Heart left ventricle (tissue), 16 donors: ENCODE results near the gene LYRM2. TPM values are rescaled to one million over a fixed set of nuclear protein-coding genes. Genes with fewer than 3 reads are reported as not detected.

Source experiments
- ATAC-seq, 4 donors: fragments of 200-7000 bp; cut with Tn5 transposase; one replicate each; pipeline ENCODE4 v1.9.1; 2020 to 2022; ENCODE audit warnings: moderate library complexity in 4 of 4, mild to moderate bottlenecking in 3 of 4, moderate number of reproducible peaks in 1 of 4
- DNase-seq, 5 donors: peaks; one replicate each; pipeline ENCODE4 v3.0.0-alpha.2; 2020
- H3K27ac ChIP-seq, 12 donors: fragments of 200-600 bp; sonication (generic) in 4 of 12; one replicate each; pipeline versions ENCODE4 v1.5.0 to v1.8.0; 2016 to 2022; ENCODE audit warnings: mild to moderate bottlenecking in 2 of 12
- H3K27me3 ChIP-seq, 9 donors: fragments of 200-600 bp; sonication (generic) in 2 of 9; one replicate each; pipeline versions ENCODE4 v1.5.1 to v1.8.0; 2016 to 2022; ENCODE audit warnings: mild to moderate bottlenecking in 3 of 9
- H3K36me3 ChIP-seq, 9 donors: fragments of 200-600 bp; sonication (generic) in 2 of 9; one replicate each; pipeline versions ENCODE4 v1.5.0 to v1.8.0; 2018 to 2022; ENCODE audit warnings: mild to moderate bottlenecking in 2 of 9
- H3K4me1 ChIP-seq, 12 donors: fragments of 200-600 bp; sonication (generic) in 4 of 12; one replicate each; pipeline versions ENCODE4 v1.5.0 to v1.8.0; 2016 to 2022; ENCODE audit warnings: mild to moderate bottlenecking in 3 of 12
- H3K4me3 ChIP-seq, 12 donors: fragments of 200-600 bp; sonication (generic) in 4 of 12; one replicate each; pipeline versions ENCODE4 v1.5.0 to v1.8.0; 2017 to 2022; ENCODE audit warnings: mild to moderate bottlenecking in 9 of 12, moderate library complexity in 4 of 12
- H3K9me3 ChIP-seq, 12 donors: fragments of 200-600 bp; sonication (generic) in 4 of 12; one replicate each; pipeline versions ENCODE4 v1.5.0 to v1.8.0; 2016 to 2022; ENCODE audit warnings: mild to moderate bottlenecking in 1 of 12
- POLR2A ChIP-seq, 2 donors: fragments of 450-650 bp; IDR thresholded peaks; one replicate each; pipeline ENCODE4 v1.6.1; 2017; ENCODE audit warnings: antibody characterized with exemption in 2 of 2, mild to moderate bottlenecking in 2 of 2, moderate library complexity in 2 of 2
- WGBS, 4 donors: extraction: QIAGEN DNeasy Blood & Tissue Kit in 2 of 4; methylation state at CpG; one replicate each; pipeline versions ENCODE4 v1.1.5 to v1.1.7; 2013 to 2018; 5-methylcytosine and 5-hydroxymethylcytosine counted together
- intact Hi-C, 10 donors: fragments of 100-400 bp; cut with DNase I; formaldehyde crosslinking; loops; one replicate each; pipeline versions ENCODE4 v1.11.1 to v1.14.2; 2022
- polyA plus RNA-seq, 2 donors: library from polyadenylated mRNA; stranded (reverse); fragments of 200-250 nt; gene quantifications; one replicate each; pipeline ENCODE4 v1.2.3, GENCODE V29; 2013
- total RNA-seq, 9 donors: library from RNA; depleted of rRNA in 2 of 9; stranded (reverse); fragments of >200 nt in 2 of 9; fragmentation: NEBNext Ultra II Directional in 3 of 9; extraction: Animal tissue kit (Norgen Biotek cat#: 25700) in 3 of 9; gene quantifications; one replicate each; pipeline versions ENCODE4 v1.1.0 to v1.2.4, GENCODE V29; 2016 to 2023
- TF ChIP-seq, protein P1 (sequence below), 12 donors: fragments of 200-600 bp; sonication (generic) in 4 of 12; IDR thresholded peaks; one replicate each; pipeline versions ENCODE4 v1.5.0 to v1.8.0; 2018 to 2022; ENCODE audit warnings: antibody characterized with exemption in 12 of 12, mild to moderate bottlenecking in 5 of 12
- donor health status: ischemic (EF 13 %, LVEDD 7.1; RV severe dilation, severe dysfunction).
- donor health status: healthy with polysubstance abuse.
- donor health status: DM: no; HTN: yes; CAD: no.
- donor health status: DM: no; HTN: no; CAD: no.
- donor health status: ischemic (EF 25% LVEDD 6.9; RV normal size, moderate dysfunction).
- donor health status: ischemic (EF 25% LVEDD 5.7; RV mildly dilated, moderate dysfunction).
- donor health status: healthy.
- donor health status: DM: yes; HTN: yes; CAD: no.
- donor health status: ischemic (EF 35%, LVEDD 5.7; RV mildly dilated, moderate dysfunction).
- donor health status: nonischemic (EF 11% LVEDD 7.7; RV severe dilation, severe dysfunction).
- donor health status: DM: yes; HTN: yes; CAD: no.
- donor health status: PGD.
- donor health status: ischemic (EF 29% LVEDD 5.4; RV normal size, mild dysfunction).
- donor health status: nonischemic (EF 23%, LVEDD 6.1; RV moderate dilation, normal function).

LYRM2 gene
- total and polyA plus RNA-seq, 11 donors = 15.2 to 50.0 (median 43.8) TPM

DNA sequence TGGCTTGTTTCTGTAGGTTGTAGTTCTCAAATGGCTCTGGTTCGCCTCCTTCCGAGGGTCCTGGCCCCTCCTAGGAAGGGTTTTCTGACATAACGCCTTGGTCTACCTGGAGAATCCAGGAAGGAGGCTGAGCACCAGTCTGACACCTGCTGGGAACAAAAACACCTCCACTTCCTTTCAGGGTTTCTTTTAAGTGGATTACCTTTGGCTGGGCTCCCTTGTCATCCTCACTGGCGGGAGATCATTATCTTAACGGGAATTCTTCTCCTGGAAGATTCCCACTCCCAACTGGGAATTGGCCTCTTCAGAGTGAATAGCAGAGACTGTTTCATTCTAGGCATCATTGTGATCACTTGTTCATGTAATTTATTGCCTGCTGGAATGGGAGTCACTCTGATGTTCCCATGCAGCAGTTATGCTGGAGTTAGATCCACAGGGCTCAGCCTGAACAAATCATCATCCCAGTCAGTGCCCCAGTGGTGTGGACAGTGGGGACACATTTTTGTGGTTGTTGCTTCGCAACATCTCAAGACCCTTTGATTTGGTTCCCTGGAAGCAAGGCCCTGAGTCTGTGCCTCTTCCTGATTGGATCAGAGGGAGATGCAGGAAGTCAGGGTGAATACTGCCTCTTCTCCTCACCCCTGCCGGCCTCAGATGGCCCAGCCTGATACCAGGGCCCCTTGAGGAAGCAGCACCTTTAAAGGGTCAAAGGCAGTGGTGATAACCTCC, 49.1 kb downstream of the LYRM2 start:
- 77 to 82% (median 80%) methylated on average over 7 of the region's 7 CpGs for WGBS, 4 donors
- Histone ChIP-seq H3K36me3 (no peaks in the 10 kb centered on the region), H3K27ac (no peak overlapping the region), H3K4me1 (peaks cover 0 to 4% (median 0%) of the 10 kb centered on the region in 12 donors), H3K9me3 (no peaks in the 10 kb centered on the region), H3K4me3 (no peak overlapping the region), H3K27me3 (no peaks in the 10 kb centered on the region)
- TF ChIP-seq, protein P1, sequence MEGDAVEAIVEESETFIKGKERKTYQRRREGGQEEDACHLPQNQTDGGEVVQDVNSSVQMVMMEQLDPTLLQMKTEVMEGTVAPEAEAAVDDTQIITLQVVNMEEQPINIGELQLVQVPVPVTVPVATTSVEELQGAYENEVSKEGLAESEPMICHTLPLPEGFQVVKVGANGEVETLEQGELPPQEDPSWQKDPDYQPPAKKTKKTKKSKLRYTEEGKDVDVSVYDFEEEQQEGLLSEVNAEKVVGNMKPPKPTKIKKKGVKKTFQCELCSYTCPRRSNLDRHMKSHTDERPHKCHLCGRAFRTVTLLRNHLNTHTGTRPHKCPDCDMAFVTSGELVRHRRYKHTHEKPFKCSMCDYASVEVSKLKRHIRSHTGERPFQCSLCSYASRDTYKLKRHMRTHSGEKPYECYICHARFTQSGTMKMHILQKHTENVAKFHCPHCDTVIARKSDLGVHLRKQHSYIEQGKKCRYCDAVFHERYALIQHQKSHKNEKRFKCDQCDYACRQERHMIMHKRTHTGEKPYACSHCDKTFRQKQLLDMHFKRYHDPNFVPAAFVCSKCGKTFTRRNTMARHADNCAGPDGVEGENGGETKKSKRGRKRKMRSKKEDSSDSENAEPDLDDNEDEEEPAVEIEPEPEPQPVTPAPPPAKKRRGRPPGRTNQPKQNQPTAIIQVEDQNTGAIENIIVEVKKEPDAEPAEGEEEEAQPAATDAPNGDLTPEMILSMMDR (IDR thresholded peaks at IDR 0.05) = no peak
- TF ChIP-seq POLR2A (IDR thresholded peaks at IDR 0.05) = no peak
- ATAC-seq = no peak
- DNase-seq = no peak
- intact Hi-C loops = loop anchor here in 1 of 10 donors (10.0 kb wide), 1 partner anchor 135 kb away; no protein-coding TSS in a partner anchor

DNA sequence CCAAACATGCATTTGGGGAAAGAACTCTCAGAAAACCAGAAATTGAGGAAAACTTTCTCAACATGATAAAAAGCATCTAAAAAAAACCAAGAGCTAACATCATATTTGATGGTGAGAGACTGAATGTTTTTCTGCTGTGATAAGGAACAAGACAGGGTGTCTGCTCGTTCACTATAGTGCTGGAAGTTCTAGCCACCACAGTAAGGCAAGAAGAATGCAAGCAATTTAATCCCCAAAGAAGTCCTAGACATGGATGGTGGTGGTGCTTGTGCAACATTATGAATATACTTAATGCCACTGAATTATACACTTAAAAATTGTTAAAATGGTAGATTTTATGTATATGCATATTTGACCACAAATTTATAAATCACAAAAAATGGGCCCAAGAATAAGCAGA, 53.4 kb downstream of the LYRM2 start:
- ATAC-seq = no peak
- Histone ChIP-seq H3K4me3 (no peak overlapping the region), H3K27ac (no peak overlapping the region), H3K27me3 (no peaks in the 10 kb centered on the region), H3K36me3 (no peaks in the 10 kb centered on the region), H3K9me3 (no peaks in the 10 kb centered on the region), H3K4me1 (peaks cover 0 to 4% (median 0%) of the 10 kb centered on the region in 12 donors)
- intact Hi-C loops = no loop called here
- WGBS, 4 donors = 65 to 75% (median 70%) methylated on average over 1 of the region's 1 CpG
- TF ChIP-seq, protein P1 (IDR thresholded peaks at IDR 0.05) = no peak
- no peak for TF ChIP-seq POLR2A (IDR thresholded peaks at IDR 0.05)
- DNase-seq = no peak

DNA sequence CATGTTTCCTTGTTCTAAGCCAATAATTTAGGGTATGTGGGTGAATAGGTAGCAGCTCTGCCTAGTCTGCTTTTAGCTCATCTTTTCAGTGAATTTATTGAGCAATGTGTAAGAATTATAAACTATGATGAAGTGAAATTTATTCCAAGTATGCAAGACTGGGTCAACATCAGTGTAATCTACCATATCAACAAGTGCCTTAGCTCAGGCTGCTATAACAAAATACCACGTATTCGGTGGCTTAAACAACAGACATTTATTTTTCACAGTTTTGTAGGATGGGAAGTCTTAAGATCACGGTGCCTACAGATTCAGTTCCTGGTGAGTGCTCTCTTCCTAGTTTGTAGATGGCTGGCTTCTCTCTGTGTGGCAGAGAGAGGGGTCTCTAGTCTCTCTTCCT, 54.0 kb downstream of the LYRM2 start:
- H3K27ac ChIP-seq = no peak overlapping the region
- DNase-seq (no peak), ATAC-seq (no peak)
- TF ChIP-seq, protein P1 (IDR thresholded peaks at IDR 0.05) = no peak
- TF ChIP-seq POLR2A (IDR thresholded peaks at IDR 0.05) = no peak
- intact Hi-C loops = no loop called here
- 81 to 89% (median 86%) methylated on average over 3 of the region's 3 CpGs for WGBS, 4 donors
- no peaks in the 10 kb centered on the region for H3K9me3 ChIP-seq
- peaks cover 0 to 4% (median 0%) of the 10 kb centered on the region in 12 donors for H3K4me1 ChIP-seq
- no peaks in the 10 kb centered on the region for H3K27me3 ChIP-seq
- H3K4me3 ChIP-seq = no peak overlapping the region
- no peaks in the 10 kb centered on the region for H3K36me3 ChIP-seq

DNA sequence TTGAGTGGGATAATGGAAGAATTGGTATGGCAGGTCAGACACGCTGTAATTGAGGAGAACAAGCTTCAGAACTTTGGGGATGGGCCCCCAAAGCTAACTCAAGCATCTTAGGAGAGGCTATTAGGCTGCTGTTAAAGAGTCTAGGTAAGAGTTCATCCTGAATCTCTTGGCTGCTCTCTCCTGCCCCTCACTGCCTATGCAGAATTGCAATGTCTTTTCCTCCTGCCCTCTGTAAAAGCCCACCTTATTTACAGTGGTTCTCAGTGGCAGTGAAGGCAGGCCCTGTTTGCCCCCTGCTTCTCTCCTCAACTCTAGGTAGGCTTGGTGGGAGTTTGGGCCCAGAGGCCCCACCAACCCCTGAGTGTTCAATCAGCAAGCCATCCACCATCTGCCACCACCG, 55.0 kb downstream of the LYRM2 start:
- no peak for DNase-seq
- Histone ChIP-seq H3K4me1 (peaks cover 0 to 4% (median 0%) of the 10 kb centered on the region in 12 donors), H3K27ac (no peak overlapping the region), H3K36me3 (no peaks in the 10 kb centered on the region), H3K27me3 (no peaks in the 10 kb centered on the region), H3K9me3 (no peaks in the 10 kb centered on the region), H3K4me3 (no peak overlapping the region)
- TF ChIP-seq, protein P1 (IDR thresholded peaks at IDR 0.05) = no peak
- TF ChIP-seq POLR2A (IDR thresholded peaks at IDR 0.05) = no peak
- intact Hi-C loops = no loop called here
- 88 to 100% (median 97%) methylated on average over 2 of the region's 2 CpGs for WGBS, 4 donors
- no peak for ATAC-seq
